WTC11 (cell line): ENCODE results near the gene TDRD3. TPM values are rescaled to one million over a fixed set of nuclear protein-coding genes. Genes with fewer than 3 reads are reported as not detected.

Source experiments
- ATAC-seq: fragments of 200-7000 bp; cut with Tn5 transposase; 2 replicates; pipeline ENCODE4 v1.10.0; 2021; ENCODE audit warnings: mild to moderate bottlenecking, moderate library complexity
- CTCF ChIA-PET: fragments of 300-600 bp; sonication (Branson Sonifier 250); formaldehyde crosslinking; loops from one replicate; lab custom pipeline; 2021; ENCODE audit warnings: antibody characterized with exemption; lab: Charles Lee
- POLR2A ChIA-PET: fragments of 350-600 bp; sonication (Branson Sonifier 250); formaldehyde crosslinking; loops from one replicate; lab custom pipeline; 2021; ENCODE audit warnings: antibody characterized with exemption; lab: Charles Lee
- DNase-seq: peaks from one replicate; pipeline ENCODE4 v3.0.0; 2021; ENCODE audit warnings: low spot score
- H3K27ac Mint-ChIP-seq: 2 replicates; pipeline ENCODE4 v1.8.0; 2021; ENCODE audit warnings: mixed read lengths
- H3K27me3 Mint-ChIP-seq: 2 replicates; pipeline ENCODE4 v1.8.0; 2021; ENCODE audit warnings: low read depth, mild to moderate bottlenecking, moderate library complexity, mixed read lengths
- H3K36me3 Mint-ChIP-seq: 2 replicates; pipeline ENCODE4 v1.8.0; 2021; ENCODE audit warnings: mixed read lengths
- H3K4me1 Mint-ChIP-seq: 2 replicates; pipeline ENCODE4 v1.8.0; 2022; ENCODE audit warnings: mixed read lengths
- H3K4me3 Mint-ChIP-seq: 2 replicates; pipeline ENCODE4 v1.8.0; 2021; ENCODE audit warnings: mild to moderate bottlenecking, moderate library complexity, mixed read lengths
- H3K9me3 Mint-ChIP-seq: 2 replicates; pipeline ENCODE4 v1.8.0; 2021; ENCODE audit warnings: mixed read lengths
- E2F1 ChIP-seq: sonication (generic); formaldehyde crosslinking; IDR thresholded peaks from 2 replicates; pipeline ENCODE4 v1.8.0; 2022; ENCODE audit warnings: mild to moderate bottlenecking, missing genetic modification reagents
- E2F4 ChIP-seq: sonication (generic); formaldehyde crosslinking; IDR thresholded peaks from 2 replicates; pipeline ENCODE4 v1.8.1; 2022; ENCODE audit warnings: low read depth, mild to moderate bottlenecking, moderate library complexity, missing genetic modification reagents, borderline replicate concordance
- GTF2I ChIP-seq: fragments of 250-450 bp; sonication (Bioruptor Pico); conservative IDR thresholded peaks from 2 replicates; pipeline ENCODE4 v1.4.0; 2021; ENCODE audit warnings: mild to moderate bottlenecking
- RELA ChIP-seq: sonication (generic); formaldehyde crosslinking; IDR thresholded peaks from 2 replicates; pipeline ENCODE4 v1.8.1; 2022; ENCODE audit warnings: missing genetic modification reagents, mild to moderate bottlenecking, borderline replicate concordance
- SMAD3 ChIP-seq: sonication (generic); formaldehyde crosslinking; IDR thresholded peaks from 2 replicates; pipeline ENCODE4 v1.8.0; 2022; ENCODE audit warnings: missing genetic modification reagents, mild to moderate bottlenecking, borderline replicate concordance
- TEAD4 ChIP-seq: sonication (generic); formaldehyde crosslinking; IDR thresholded peaks from 2 replicates; pipeline ENCODE4 v1.8.0; 2022; ENCODE audit warnings: mild to moderate bottlenecking, missing genetic modification reagents
- USF1 ChIP-seq: sonication (generic); formaldehyde crosslinking; IDR thresholded peaks from 2 replicates; pipeline ENCODE4 v1.8.0; 2022; ENCODE audit warnings: mild to moderate bottlenecking, missing genetic modification reagents
- ZNF121 ChIP-seq: sonication (generic); formaldehyde crosslinking; IDR thresholded peaks from 2 replicates; pipeline ENCODE4 v1.8.0; 2023; ENCODE audit warnings: missing genetic modification reagents
- ZNF281 ChIP-seq: sonication (generic); formaldehyde crosslinking; IDR thresholded peaks from 2 replicates; pipeline ENCODE4 v1.8.0; 2023; ENCODE audit warnings: mild to moderate bottlenecking, missing genetic modification reagents
- ZNF425 ChIP-seq: fragments of 250-450 bp; sonication (Bioruptor Pico); conservative IDR thresholded peaks from 2 replicates; pipeline ENCODE4 v1.9.0; 2021; ENCODE audit warnings: mild to moderate bottlenecking
- ZSCAN18 ChIP-seq: fragments of 250-450 bp; sonication (Bioruptor Pico); IDR thresholded peaks from 2 replicates; pipeline ENCODE4 v2.1.2; 2022; ENCODE audit warnings: mild to moderate bottlenecking, moderate library complexity
- total RNA-seq: library from RNA; stranded (reverse); gene quantifications from 3 replicates; pipeline ENCODE4 v1.2.3, GENCODE V29; 2021
- TF ChIP-seq, protein P1 (sequence below): sonication (generic); formaldehyde crosslinking; IDR thresholded peaks from 2 replicates; pipeline ENCODE4 v1.8.1; 2022; ENCODE audit warnings: mild to moderate bottlenecking, missing genetic modification reagents, moderate library complexity, borderline replicate concordance
- TF ChIP-seq, protein P2 (sequence below): fragments of 250-450 bp; sonication (Bioruptor Pico); IDR thresholded peaks from 2 replicates; pipeline ENCODE4 v1.8.0; 2021; ENCODE audit warnings: mild to moderate bottlenecking
- TF ChIP-seq, protein P3 (sequence below): sonication (generic); formaldehyde crosslinking; IDR thresholded peaks from 2 replicates; pipeline ENCODE4 v1.8.1; 2022; ENCODE audit warnings: low read depth, missing genetic modification reagents, borderline replicate concordance

TDRD3 gene
- total RNA-seq, 1 experiment from 2014 or later, result 19.5 TPM

- CTCF ChIA-PET, result interaction anchor here (1.2 to 1.5 kb wide), 2 partner anchors 15 to 19 kb away, joined by 3 to 7 read pairs; partner anchors contain the start of gene TDRD3
Observed at GRCh38 chr13:60411983-60412382, 15.0 kb downstream of the TDRD3 start.

GRCh38 chr13:60412909-60413616 lies 16.0 kb downstream of the TDRD3 start:
- ATAC-seq (no peak), DNase-seq (no peak)
- peaks cover 16% of the 10 kb centered on the region for H3K4me1 Mint-ChIP-seq
- POLR2A ChIA-PET, result no interaction called here
- CTCF ChIA-PET, result no interaction called here
- peaks cover 16% of the 10 kb centered on the region for H3K9me3 Mint-ChIP-seq
- H3K27me3 Mint-ChIP-seq, result no peaks in the 10 kb centered on the region
- peaks cover 21% of the 10 kb centered on the region for H3K36me3 Mint-ChIP-seq
- H3K27ac Mint-ChIP-seq, result no peak overlapping the region
- H3K4me3 Mint-ChIP-seq, result no peak overlapping the region
- no peak for TF ChIP-seq ZSCAN18 (CRISPR knock-in tag)
- TF ChIP-seq, protein P1, sequence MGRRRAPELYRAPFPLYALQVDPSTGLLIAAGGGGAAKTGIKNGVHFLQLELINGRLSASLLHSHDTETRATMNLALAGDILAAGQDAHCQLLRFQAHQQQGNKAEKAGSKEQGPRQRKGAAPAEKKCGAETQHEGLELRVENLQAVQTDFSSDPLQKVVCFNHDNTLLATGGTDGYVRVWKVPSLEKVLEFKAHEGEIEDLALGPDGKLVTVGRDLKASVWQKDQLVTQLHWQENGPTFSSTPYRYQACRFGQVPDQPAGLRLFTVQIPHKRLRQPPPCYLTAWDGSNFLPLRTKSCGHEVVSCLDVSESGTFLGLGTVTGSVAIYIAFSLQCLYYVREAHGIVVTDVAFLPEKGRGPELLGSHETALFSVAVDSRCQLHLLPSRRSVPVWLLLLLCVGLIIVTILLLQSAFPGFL (CRISPR knock-in tag), result no peak
- TF ChIP-seq ZNF425, result no peak
- no peak for TF ChIP-seq E2F1

More at GRCh38 chr13:60411983-60412382, 15.0 kb downstream of the TDRD3 start:
- Mint-ChIP-seq H3K9me3 (peaks cover 27% of the 10 kb centered on the region), H3K27me3 (no peaks in the 10 kb centered on the region), H3K4me1 (peaks cover 16% of the 10 kb centered on the region), H3K4me3 (no peak overlapping the region), H3K36me3 (peaks cover 32% of the 10 kb centered on the region), H3K27ac (no peak overlapping the region)
- ATAC-seq (no peak), DNase-seq (no peak)
- TF ChIP-seq, protein P2, sequence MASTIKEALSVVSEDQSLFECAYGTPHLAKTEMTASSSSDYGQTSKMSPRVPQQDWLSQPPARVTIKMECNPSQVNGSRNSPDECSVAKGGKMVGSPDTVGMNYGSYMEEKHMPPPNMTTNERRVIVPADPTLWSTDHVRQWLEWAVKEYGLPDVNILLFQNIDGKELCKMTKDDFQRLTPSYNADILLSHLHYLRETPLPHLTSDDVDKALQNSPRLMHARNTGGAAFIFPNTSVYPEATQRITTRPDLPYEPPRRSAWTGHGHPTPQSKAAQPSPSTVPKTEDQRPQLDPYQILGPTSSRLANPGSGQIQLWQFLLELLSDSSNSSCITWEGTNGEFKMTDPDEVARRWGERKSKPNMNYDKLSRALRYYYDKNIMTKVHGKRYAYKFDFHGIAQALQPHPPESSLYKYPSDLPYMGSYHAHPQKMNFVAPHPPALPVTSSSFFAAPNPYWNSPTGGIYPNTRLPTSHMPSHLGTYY, result no peak
- TF ChIP-seq RELA (CRISPR knock-in tag), result no peak
- no peak for TF ChIP-seq TEAD4 (CRISPR knock-in tag)
- TF ChIP-seq, protein P3, sequence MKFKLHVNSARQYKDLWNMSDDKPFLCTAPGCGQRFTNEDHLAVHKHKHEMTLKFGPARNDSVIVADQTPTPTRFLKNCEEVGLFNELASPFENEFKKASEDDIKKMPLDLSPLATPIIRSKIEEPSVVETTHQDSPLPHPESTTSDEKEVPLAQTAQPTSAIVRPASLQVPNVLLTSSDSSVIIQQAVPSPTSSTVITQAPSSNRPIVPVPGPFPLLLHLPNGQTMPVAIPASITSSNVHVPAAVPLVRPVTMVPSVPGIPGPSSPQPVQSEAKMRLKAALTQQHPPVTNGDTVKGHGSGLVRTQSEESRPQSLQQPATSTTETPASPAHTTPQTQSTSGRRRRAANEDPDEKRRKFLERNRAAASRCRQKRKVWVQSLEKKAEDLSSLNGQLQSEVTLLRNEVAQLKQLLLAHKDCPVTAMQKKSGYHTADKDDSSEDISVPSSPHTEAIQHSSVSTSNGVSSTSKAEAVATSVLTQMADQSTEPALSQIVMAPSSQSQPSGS (CRISPR knock-in tag), result no peak
- TF ChIP-seq SMAD3 (CRISPR knock-in tag), result no peak
- no peak for TF ChIP-seq E2F4 (CRISPR knock-in tag)
- no peak for TF ChIP-seq GTF2I (CRISPR knock-in tag)
- no peak for TF ChIP-seq USF1 (CRISPR knock-in tag)
- TF ChIP-seq ZNF121, result no peak
- TF ChIP-seq ZNF281 (CRISPR knock-in tag), result no peak
- POLR2A ChIA-PET, result no interaction called here
